ENCODE results near the gene ARL3.
A peak's percentile ranks its signal among the peaks of the same experiment; 100 is the strongest.
"Not testable (repeated sequence)": the region's sequence is repeated elsewhere in the genome, so short reads cannot be mapped to it uniquely, and the experiment has no call there.

The ARL3 gene

GRCh38 chr10:102670065-102670670 is 44.0 kb downstream of the ARL3 start:
- DNase-seq: no peak

GRCh38 chr10:102669206-102670064 is 44.8 kb downstream of the ARL3 start:
- DNase-seq: no peak

- DNase-seq: no peak
Measured at GRCh38 chr10:102668326-102669107, 45.7 kb downstream of the ARL3 start.

GRCh38 chr10:102667411-102667810 is 46.8 kb downstream of the ARL3 start:
- DNase-seq: not testable (repeated sequence)

- no peak for DNase-seq
Measured at GRCh38 chr10:102665904-102666509, 48.2 kb downstream of the ARL3 start.

- DNase-seq: no peak
Measured at GRCh38 chr10:102661658-102662028, 52.6 kb downstream of the ARL3 start.

- DNase-seq: peak; percentile 79
Measured at GRCh38 chr10:102660888-102661657, 53.1 kb downstream of the ARL3 start.

GRCh38 chr10:102658802-102659201 is 55.4 kb downstream of the ARL3 start:
- DNase-seq: no peak

GRCh38 chr10:102657984-102658724 is 56.0 kb downstream of the ARL3 start:
- DNase-seq: no peak

- DNase-seq: no peak
Measured at GRCh38 chr10:102657451-102657850, 56.7 kb downstream of the ARL3 start.

- DNase-seq: no peak
Measured at GRCh38 chr10:102656791-102657371, 57.3 kb downstream of the ARL3 start.

- DNase-seq: no peak
Measured at GRCh38 chr10:102656026-102656425, 58.2 kb downstream of the ARL3 start.

GRCh38 chr10:102654969-102655368 is 59.2 kb downstream of the ARL3 start:
- DNase-seq: no peak

- DNase-seq: no peak
Measured at GRCh38 chr10:102654566-102654965, 59.6 kb downstream of the ARL3 start.

- no peak for DNase-seq
Measured at GRCh38 chr10:102653060-102653459, 61.1 kb downstream of the ARL3 start.

GRCh38 chr10:102652170-102652916 is 61.9 kb downstream of the ARL3 start:
- no peak for DNase-seq

- no peak for DNase-seq
Measured at GRCh38 chr10:102651455-102652169, 62.6 kb downstream of the ARL3 start.

- no peak for DNase-seq
Measured at GRCh38 chr10:102650655-102651454, 63.3 kb downstream of the ARL3 start.

Data from activated CD4-positive, alpha-beta T cell treated with anti-CD3 and anti-CD28 coated beads, Interleukin-2, Interleukin-6, amounts not matched to agents 100 ng/mL and 50 ng/mL, durations not matched to agents 16 hours and 8 hours (primary cell).